Measurements from ENCODE around the gene DNASE1L3.

DNA sequence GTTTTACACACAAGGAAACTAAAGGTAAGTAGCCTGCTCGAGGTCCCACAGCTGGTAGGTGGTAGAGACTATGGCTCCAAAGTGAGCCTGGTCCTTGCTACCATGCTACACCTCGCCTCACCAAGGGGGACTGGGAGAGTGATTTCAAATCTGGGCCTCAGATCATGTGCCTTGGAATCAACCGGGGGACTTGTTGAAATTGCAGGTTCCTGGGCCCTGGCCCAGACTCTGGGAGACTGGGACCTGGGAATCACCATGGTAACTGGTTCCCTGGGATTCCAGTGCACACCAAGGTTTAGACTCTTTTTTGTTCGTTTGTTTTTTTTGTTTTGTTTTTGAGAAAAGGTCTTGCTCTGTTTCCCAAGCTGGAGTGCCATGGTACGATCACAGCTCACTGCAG lies 21.1 kb downstream of the DNASE1L3 start:
- no peak for TF ChIP-seq NFE2L2 (IDR thresholded peaks at IDR 0.05; ENCODE audit: low read length)
- TF ChIP-seq SUZ12 (IDR thresholded peaks at IDR 0.05; ENCODE audit: low read depth, low read length) = no peak
- TF ChIP-seq EZH2 (conservative IDR thresholded peaks at IDR 0.05; ENCODE audit: low read depth, low read length) = no peak
- TF ChIP-seq POLR2A (IDR thresholded peaks at IDR 0.05; ENCODE audit: insufficient read depth in 1 of 2, low read depth in 2 of 2, low read length in 2 of 2) = no peak
- no peak for TF ChIP-seq ETV6 (CRISPR knock-in tag; conservative IDR thresholded peaks at IDR 0.05)
- TF ChIP-seq POLR2AphosphoS2 (IDR thresholded peaks at IDR 0.05; ENCODE audit: low read depth, low read length) = no peak
- TF ChIP-seq, protein P1, sequence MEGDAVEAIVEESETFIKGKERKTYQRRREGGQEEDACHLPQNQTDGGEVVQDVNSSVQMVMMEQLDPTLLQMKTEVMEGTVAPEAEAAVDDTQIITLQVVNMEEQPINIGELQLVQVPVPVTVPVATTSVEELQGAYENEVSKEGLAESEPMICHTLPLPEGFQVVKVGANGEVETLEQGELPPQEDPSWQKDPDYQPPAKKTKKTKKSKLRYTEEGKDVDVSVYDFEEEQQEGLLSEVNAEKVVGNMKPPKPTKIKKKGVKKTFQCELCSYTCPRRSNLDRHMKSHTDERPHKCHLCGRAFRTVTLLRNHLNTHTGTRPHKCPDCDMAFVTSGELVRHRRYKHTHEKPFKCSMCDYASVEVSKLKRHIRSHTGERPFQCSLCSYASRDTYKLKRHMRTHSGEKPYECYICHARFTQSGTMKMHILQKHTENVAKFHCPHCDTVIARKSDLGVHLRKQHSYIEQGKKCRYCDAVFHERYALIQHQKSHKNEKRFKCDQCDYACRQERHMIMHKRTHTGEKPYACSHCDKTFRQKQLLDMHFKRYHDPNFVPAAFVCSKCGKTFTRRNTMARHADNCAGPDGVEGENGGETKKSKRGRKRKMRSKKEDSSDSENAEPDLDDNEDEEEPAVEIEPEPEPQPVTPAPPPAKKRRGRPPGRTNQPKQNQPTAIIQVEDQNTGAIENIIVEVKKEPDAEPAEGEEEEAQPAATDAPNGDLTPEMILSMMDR (CRISPR knock-in tag; IDR thresholded peaks at IDR 0.05) = no peak
